Esophagus muscularis mucosa (tissue), 4 donors: ENCODE results near the gene SAMD10.

Experiments
- EP300 ChIP-seq: sonication (generic); formaldehyde crosslinking; IDR thresholded peaks from one replicate; pipeline ENCODE4 v1.6.1; 2017; ENCODE audit warnings: antibody characterized with exemption
- POLR2AphosphoS5 ChIP-seq, 2 donors: sonication (generic); formaldehyde crosslinking; IDR thresholded peaks; one replicate each; pipeline ENCODE4 v1.6.1; 2017; ENCODE audit warnings: antibody characterized with exemption in 2 of 2
- TF ChIP-seq, protein P1 (sequence below), 3 experiments: fragments of 200-600 bp in 2 of 3; fragments of 450-650 bp in 1 of 3; sonication (generic) in 2 of 3; IDR thresholded peaks; one replicate each; pipeline ENCODE4 v1.5.1; 2017 to 2019; ENCODE audit warnings: antibody characterized with exemption in 3 of 3, mild to moderate bottlenecking in 2 of 3, moderate library complexity in 1 of 3

DNA sequence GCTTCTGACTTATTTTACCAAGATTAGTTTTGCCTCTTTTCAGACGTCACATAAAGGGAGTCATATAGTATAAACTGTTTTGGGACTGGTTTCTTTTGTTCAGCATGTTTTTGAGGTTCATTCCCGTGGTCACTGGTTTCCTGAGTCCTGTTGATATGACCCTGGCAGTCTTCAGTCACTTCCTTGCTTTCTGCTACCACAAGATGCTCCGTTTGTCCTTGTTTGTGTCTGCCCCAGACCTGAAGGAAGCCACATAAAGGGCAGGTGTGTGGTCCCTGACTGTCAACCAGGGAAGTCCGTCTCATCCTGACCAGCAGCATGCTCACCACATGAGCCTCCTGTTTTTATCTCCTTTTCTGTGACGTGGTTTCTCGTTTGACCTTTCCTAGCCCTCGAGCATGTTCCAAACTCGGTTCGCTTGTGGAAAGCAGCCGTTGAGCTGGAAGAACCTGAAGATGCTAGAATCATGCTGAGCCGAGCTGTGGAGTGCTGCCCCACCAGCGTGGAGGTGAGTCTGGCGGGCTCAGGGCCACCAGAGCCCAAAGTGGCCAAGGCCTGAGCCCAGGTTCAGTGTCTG lies 30.5 kb upstream of the SAMD10 start:
- TF ChIP-seq, protein P1, sequence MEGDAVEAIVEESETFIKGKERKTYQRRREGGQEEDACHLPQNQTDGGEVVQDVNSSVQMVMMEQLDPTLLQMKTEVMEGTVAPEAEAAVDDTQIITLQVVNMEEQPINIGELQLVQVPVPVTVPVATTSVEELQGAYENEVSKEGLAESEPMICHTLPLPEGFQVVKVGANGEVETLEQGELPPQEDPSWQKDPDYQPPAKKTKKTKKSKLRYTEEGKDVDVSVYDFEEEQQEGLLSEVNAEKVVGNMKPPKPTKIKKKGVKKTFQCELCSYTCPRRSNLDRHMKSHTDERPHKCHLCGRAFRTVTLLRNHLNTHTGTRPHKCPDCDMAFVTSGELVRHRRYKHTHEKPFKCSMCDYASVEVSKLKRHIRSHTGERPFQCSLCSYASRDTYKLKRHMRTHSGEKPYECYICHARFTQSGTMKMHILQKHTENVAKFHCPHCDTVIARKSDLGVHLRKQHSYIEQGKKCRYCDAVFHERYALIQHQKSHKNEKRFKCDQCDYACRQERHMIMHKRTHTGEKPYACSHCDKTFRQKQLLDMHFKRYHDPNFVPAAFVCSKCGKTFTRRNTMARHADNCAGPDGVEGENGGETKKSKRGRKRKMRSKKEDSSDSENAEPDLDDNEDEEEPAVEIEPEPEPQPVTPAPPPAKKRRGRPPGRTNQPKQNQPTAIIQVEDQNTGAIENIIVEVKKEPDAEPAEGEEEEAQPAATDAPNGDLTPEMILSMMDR (IDR thresholded peaks at IDR 0.05), result no peak
- TF ChIP-seq EP300 (no peak), POLR2AphosphoS5 (IDR thresholded peaks at IDR 0.05) (no peak)
